GM18868 (cell line): ENCODE measurements around the gene ENHO.

ENCODE experiments used
- ATAC-seq: cut with Tn5 transposase; IDR thresholded peaks from one replicate; pipeline ENCODE4 v1.9.1; 2021; ENCODE audit warnings: mild to moderate bottlenecking, moderate library complexity; ENCODE audit not compliant: unreplicated experiment

ENHO gene

DNA sequence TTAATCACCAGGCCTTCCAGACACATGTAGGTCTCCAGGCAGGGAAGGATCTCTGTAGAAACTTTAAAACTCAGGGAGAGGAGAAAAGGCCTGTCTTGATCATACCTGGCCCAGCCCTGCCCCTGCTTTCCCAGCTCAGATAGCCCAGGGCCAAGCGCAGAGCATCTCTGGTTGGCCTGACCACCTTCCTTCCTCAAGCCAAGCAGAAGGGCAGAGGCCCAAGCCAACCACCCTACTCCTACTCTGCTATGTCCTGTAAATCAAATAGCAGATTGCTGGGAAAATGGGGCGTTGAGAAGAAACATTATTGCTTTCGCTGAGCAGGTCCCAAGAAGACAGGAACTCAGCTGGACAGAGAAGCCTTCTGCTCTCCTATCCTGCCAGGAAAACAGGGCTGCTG, 14.3 kb downstream of the ENHO start:
- no peak for ATAC-seq

- no peak for ATAC-seq
Measured at GRCh38 chr9:34507966-34508365, 14.8 kb downstream of the ENHO start.

GRCh38 chr9:34507556-34507955, 15.2 kb downstream of the ENHO start:
- ATAC-seq, result no peak

DNA sequence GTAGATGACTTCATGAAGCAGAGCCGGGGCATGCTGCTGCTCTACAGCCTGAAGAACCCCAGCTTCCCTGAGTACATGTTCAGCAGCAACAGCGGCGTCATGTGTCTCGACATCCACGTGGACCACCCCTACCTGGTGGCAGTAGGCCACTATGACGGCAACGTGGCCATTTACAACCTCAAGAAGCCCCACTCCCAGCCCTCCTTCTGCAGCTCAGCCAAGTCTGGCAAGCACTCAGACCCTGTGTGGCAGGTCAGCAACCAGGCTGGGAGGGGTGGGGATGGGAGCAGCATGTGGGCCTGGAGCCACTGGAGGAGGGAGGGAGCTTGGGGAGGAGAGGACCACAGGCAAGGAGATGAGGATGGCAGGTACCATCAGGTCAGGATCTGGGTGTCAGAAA, 16.2 kb downstream of the ENHO start:
- no peak for ATAC-seq

GRCh38 chr9:34505370-34506120, 17.2 kb downstream of the ENHO start:
- ATAC-seq, result no peak

DNA sequence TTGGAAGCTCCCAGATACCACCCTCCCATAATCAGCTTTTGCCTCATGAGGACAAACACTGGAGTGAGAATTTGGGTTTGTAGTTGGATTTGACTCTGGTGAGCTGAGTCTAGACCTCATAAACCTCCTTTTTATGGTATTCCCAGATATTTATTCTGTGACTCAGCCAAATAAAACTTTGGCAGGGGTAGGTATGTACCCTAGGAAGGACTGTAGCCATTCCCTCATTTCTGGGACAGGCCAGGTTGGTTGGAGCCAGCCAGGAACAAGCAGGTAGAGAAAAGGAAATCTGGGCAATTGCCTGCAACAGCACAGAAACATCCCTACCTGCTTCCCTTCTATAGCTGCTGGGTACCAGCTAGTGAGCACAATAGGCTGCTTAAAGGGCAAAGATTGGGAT, 19.4 kb downstream of the ENHO start:
- no peak for ATAC-seq

GRCh38 chr9:34502891-34503290, 19.9 kb downstream of the ENHO start:
- ATAC-seq, result no peak

- no peak for ATAC-seq
Measured at GRCh38 chr9:34502471-34502870, 20.3 kb downstream of the ENHO start.

DNA sequence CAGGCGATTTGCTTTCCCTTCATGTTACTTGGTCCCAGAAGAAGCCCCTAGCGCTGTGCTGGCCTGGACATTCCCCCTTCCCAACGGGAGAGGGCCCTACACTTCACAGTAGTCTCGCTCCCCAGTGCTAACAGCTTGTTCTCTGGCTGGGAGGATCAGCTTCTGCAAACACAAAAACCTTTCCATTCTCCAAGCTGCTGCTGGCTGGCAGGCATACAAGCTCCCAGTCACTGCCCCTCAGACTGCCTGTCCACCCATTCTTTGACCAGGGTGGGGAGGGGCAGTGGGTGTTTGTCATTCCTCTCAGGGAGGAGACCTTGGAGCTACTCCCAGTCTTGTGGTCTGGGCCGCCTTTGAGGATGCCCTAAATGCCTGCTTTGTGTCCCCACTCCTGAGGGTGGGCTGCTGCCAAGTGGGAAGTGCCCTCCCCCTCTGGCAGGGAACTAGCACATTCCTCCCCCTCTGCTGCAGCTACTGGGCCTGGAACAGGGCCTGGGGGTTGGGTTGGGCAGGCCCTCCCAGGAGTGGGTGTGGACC, 20.8 kb downstream of the ENHO start:
- no peak for ATAC-seq

DNA sequence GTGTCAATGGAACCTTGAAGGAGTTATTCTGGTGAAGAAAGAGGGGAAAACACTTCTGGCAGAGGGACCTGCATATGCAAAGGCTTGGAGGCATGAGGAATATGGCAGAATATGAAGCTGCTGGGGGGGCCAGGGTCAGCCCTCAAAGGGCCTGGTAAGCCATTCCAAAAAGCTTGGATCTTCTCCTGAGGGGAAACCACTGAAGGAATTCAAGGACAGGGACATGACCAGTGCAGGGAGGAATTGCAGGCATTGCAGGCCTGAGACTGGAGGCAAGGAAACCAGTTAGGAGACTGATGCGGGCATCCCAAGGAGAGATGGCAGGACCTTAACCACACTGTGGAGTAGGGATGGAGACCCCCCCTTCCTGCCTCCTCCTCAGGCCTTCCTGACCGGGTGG, 21.4 kb downstream of the ENHO start:
- ATAC-seq, result no peak

DNA sequence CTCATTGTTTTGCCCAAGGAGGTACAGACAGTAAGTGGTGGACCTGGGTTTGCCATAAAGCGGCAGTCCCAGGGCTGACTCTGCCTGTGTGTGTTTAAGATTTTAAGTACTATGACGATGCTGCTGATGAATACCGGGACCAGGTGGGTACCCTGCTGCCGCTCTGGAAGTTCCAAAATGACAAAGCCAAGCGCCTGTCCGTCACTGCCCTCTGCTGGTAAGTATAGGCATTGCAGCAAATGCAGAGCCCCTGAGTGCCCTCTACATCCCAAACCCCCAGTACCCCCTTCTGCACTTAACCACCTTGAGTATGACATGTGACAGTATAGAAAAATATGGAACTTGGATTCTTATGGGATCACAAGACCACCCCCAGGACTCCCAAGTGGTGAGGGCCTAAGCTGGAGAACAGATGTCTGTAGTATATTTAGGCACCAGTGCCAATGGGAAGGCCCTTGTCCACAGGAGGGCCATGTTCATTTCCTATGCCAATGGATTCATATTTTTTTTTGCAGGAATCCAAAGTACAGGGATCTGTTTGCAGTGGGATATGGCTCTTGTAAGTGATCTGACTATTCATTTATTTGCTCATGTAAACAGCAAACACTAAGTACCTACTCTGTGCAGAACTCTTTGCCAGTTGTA, 22.0 kb downstream of the ENHO start:
- ATAC-seq, result no peak

- no peak for ATAC-seq
Measured at GRCh38 chr9:34499076-34499475, 23.7 kb downstream of the ENHO start.

DNA sequence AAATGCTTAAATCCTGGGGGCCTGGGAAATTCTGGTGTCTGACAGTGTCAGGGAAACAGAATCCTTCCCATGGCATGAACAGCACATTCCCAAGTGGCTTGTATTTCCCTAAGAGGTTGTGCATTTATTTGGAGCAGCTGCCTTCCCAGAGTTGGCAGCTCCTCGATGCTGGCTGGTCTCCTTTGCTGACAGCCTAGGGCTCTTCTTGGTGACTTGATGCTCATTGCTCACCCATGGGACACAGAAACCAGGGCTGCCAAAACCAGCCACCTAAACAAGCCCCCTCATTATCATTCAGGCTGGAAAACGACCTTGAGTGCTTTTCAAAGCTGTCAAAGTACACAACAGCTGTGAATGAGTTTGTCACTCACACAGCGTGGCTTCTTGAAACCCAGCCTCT, 24.2 kb downstream of the ENHO start:
- ATAC-seq, result no peak

DNA sequence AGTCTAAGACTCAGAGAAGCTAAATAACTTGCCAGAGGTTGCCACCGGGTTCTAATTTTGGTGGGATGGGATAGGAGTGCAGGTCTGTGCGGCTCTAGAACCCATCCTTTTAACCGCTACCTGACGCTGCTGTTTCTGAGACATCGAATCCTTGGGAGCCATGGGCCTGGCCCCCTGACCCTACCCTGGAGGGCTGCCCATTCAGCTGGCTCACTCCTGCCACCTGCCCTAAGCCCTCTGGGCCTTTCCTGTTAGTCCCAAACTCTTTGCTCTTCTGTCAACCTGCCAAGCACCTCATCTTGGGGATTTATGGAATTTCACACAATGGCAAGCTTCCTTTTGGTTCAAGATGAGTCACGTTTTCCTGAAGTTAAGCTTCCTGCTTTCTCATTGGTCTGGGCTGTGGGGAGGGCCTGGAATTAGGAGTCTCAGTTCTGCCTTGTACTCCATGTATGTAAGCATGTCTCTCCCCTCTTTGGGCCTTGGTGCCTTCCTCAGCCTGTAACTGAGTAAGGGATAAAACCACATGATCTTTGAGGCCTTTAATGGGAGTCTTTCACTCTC, 26.6 kb downstream of the ENHO start:
- no peak for ATAC-seq

DNA sequence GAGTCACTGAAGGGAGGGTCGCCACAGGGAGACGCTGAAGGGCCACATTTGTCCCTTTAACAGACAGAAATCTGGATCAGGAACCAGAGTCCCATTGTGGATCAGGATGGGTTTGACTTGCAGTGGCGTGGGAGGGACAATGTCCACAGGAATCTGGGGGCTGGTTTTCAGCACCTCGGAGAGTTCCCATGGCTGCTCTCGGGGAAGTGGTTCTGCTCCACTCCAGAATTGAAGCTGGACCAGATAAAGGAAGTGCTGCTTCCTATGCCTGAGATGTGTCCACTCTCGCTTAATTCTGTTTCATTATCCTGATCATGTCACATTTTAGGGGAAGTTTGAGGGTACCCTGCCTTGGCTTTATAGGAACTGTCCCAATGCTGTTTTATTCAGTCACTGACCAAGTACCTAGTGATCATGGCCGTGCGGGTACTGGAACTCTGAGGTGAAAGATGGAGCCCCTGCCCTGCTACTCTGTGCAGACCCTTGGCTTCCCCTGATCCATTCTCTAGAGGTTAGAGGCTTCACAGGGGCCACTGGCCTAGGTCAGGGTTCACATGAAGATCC, 28.7 kb downstream of the ENHO start:
- no peak for ATAC-seq

DNA sequence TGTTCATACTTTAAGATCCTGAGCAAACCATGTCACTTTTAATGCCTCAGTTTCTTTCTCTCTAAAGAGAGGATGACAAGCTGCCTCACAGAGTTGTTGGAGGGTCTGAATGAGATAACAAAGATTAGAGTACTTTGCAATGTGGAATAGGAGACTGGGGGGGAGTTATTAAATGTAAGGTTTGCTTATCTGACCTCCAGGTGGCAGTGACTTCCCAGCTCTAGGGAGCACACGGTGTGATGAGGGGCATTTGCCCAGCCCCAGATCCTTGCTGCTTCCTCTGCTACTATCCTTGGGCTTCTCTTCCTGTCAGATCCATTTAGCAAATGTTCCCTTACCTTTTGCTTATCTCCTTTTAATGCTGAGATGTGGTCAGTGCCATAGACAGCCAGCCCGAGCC, 30.7 kb downstream of the ENHO start:
- ATAC-seq, result no peak

DNA sequence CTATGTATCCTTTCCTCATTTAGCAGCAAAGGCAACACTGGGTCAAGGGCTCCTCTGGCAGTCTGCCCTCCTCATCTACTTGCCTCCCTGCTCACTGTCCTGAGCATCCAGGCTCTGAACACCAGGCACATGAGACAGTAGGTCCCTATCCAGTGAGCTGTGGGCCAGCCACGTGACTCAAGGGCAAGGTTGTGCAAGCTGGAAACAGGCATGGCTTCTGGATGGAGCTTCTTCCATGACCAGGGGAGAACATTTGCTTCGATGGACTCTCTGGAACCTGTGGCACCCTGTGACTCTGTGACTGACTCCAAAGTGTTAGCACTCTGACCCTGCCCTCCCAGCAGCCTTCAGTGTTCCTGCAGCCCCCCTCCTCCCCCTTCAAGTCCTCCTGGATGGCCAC, 31.2 kb downstream of the ENHO start:
- no peak for ATAC-seq

DNA sequence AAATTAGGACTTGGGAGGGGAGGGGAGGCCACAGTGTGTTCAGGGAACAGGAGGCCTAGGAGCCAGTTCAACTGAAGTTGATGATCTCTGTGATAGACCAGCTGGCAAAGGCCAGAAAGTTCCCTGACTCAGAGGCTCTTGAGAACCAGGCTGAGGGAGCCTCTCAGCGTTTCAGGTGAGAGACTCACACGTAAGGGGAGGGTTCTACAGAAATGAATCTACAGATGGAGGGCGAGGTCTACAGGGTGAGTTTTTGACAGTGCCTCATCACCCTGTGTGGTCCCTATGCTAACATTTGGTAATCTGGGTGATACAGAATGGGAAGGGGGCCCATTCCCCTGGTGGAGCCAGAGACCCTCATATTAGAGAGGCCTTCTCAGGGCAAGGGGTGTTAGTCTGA, 32.0 kb downstream of the ENHO start:
- no peak for ATAC-seq

- ATAC-seq, result no peak
Measured at GRCh38 chr9:34490360-34490759, 32.4 kb downstream of the ENHO start.

GRCh38 chr9:34486572-34486971, 36.2 kb downstream of the ENHO start:
- no peak for ATAC-seq

DNA sequence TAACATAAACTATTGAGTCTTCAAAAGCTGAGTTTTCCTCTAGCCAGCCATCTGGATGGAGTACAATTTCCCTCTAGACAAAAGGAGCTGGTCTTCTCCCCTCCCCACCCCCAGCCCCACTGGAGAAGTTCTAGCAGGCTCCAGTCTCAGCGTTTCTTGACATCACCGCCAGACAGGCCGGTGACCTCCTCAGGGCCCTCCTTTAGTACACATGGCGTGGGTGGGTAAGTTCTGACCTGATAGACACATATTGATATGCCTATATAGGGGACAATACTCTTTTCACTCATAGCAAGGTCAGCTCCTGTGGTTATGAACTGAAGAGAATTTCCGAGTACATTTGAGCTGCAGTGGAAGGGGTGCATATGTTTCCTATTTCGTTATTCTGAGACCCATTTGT, 37.0 kb downstream of the ENHO start:
- ATAC-seq, result no peak

DNA sequence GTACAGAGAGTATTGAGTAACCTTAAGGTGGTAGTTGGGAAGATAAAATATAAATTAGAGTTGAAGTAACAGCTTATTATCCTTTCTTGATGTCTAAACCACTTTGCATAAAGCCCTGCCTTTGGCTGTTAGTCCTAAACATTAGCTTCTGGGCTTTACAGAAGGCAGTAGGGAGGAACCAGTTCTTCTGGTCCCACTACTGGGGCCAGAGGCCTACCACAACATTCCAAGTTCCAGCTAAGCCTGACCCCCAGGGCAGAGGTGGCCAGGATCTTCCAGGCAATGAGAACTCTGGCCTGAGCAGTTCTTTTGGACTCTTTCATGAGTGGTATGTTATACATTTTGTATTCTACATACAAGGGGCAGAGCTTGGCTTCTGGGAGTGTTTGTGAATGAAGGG, 38.1 kb downstream of the ENHO start:
- no peak for ATAC-seq
